AG04450 (cell line): ENCODE data around the gene GSKIP. TPM values are rescaled to one million over a fixed set of nuclear protein-coding genes. Genes with fewer than 3 reads are reported as not detected.

Experiments used
- CTCF ChIA-PET: fragments of 300-600, 350-600 bp; formaldehyde crosslinking; extraction: SDS; loops from one replicate; lab custom pipeline; 2022; ENCODE audit warnings: antibody characterized with exemption, inconsistent platforms; lab: Charles Lee
- POLR2A ChIA-PET: fragments of 350-600 bp; formaldehyde crosslinking; extraction: SDS; loops from one replicate; lab custom pipeline; 2021; ENCODE audit warnings: antibody characterized with exemption, inconsistent platforms; lab: Yijun Ruan, JAX
- DNase-seq: peaks from one replicate; pipeline ENCODE4 v3.0.0-alpha.2; 2011; ENCODE audit warnings: low read depth, low spot score
- H3K27ac ChIP-seq: one replicate; pipeline ENCODE4 v1.5.1; 2012; ENCODE audit warnings: low read depth, low read length, control low read depth
- H3K27me3 ChIP-seq: one replicate; pipeline ENCODE4 v1.6.0; 2012; ENCODE audit warnings: low read length; ENCODE audit not compliant: control insufficient read depth, insufficient read depth
- H3K4me3 ChIP-seq: 2 replicates; pipeline ENCODE4 v1.5.1; 2011; ENCODE audit warnings: mild to moderate bottlenecking, low read depth, low read length, control low read depth
- H3K9me3 ChIP-seq: 2 replicates; pipeline ENCODE4 v1.5.1; 2012; ENCODE audit warnings: low read length; ENCODE audit not compliant: control insufficient read depth, insufficient read depth
- CTCF ChIP-seq: IDR thresholded peaks from 2 replicates; pipeline ENCODE4 v1.5.1; 2011; ENCODE audit warnings: low read depth, low read length, control low read depth, inconsistent platforms
- polyA plus RNA-seq: library from polyadenylated mRNA; depleted of rRNA; stranded (reverse); fragments of >200 nt; gene quantifications from 2 replicates; pipeline ENCODE4 v1.2.3, GENCODE V29; 2011

The GSKIP gene
- polyA plus RNA-seq, 1 experiment: 37.9 TPM

- Histone ChIP-seq H3K27ac (no peak overlapping the region), H3K4me3 (no peak overlapping the region), H3K27me3 (peaks cover under 1% of the 10 kb centered on the region), H3K9me3 (no peaks in the 10 kb centered on the region)
- POLR2A ChIA-PET: interaction anchor here (0.6 kb wide), 1 partner anchor 161 kb away, joined by 5 read pairs; no protein-coding TSS in a partner anchor
- no peak for DNase-seq
- TF ChIP-seq CTCF: no peak
- CTCF ChIA-PET: no interaction called here
These were observed 54.7 kb downstream of the GSKIP start for GRCh38 chr14:96418075-96418474.

- Histone ChIP-seq H3K9me3 (no peaks in the 10 kb centered on the region), H3K4me3 (no peak overlapping the region), H3K27ac (no peak overlapping the region), H3K27me3 (no peaks in the 10 kb centered on the region)
- no peak for DNase-seq
- ChIA-PET CTCF (interaction anchor here (0.8 to 2.0 kb wide), 4 partner anchors 21 to 422 kb away, joined by 3 to 9 read pairs (median 6); no protein-coding TSS in a partner anchor), POLR2A (no interaction called here)
- no peak for TF ChIP-seq CTCF
These were observed 57.9 kb downstream of the GSKIP start for GRCh38 chr14:96421236-96421635.

- TF ChIP-seq CTCF: no peak
- Histone ChIP-seq H3K27ac (no peak overlapping the region), H3K27me3 (peaks cover 4% of the 10 kb centered on the region), H3K4me3 (no peak overlapping the region), H3K9me3 (no peaks in the 10 kb centered on the region)
- DNase-seq: no peak
- ChIA-PET POLR2A (no interaction called here), CTCF (interaction anchor here (0.6 to 3.3 kb wide), 5 partner anchors 108 to 322 kb away, joined by 3 to 25 read pairs (median 3); no protein-coding TSS in a partner anchor)
These were observed 59.7 kb downstream of the GSKIP start for GRCh38 chr14:96422992-96423391.

GRCh38 chr14:96423446-96424108 lies 60.3 kb downstream of the GSKIP start:
- no peak for DNase-seq
- Histone ChIP-seq H3K27me3 (peaks cover 4% of the 10 kb centered on the region), H3K4me3 (peak overlapping the region; percentile 50), H3K9me3 (no peaks in the 10 kb centered on the region), H3K27ac (no peak overlapping the region)
- ChIA-PET CTCF (interaction anchor here (0.5 to 3.3 kb wide), 9 partner anchors 17 to 868 kb away, joined by 3 to 25 read pairs (median 4); no protein-coding TSS in a partner anchor), POLR2A (no interaction called here)
- TF ChIP-seq CTCF: no peak
